Gastroesophageal sphincter (tissue), 4 donors: ENCODE data around the gene ROBO1. TPM values are rescaled to one million over a fixed set of nuclear protein-coding genes. Genes with fewer than 3 reads are reported as not detected.

Experiments
- ATAC-seq: fragments of 150-250 bp; one replicate; pipeline ENCODE4 v1.9.1; 2016; ENCODE audit warnings: mild to moderate bottlenecking, moderate library complexity
- H3K27ac ChIP-seq, 4 donors: fragments of 200-600 bp; sonication (generic) in 3 of 4; 1 replicate in 3 of 4; 2 replicates in 1 of 4; pipeline ENCODE4 v1.5.1; 2016 to 2019
- H3K27me3 ChIP-seq: fragments of 200-600 bp; sonication (generic); one replicate; pipeline ENCODE4 v1.5.1; 2019
- H3K36me3 ChIP-seq, 2 donors: fragments of 200-600 bp; sonication (generic); one replicate each; pipeline ENCODE4 v1.5.1; 2019; ENCODE audit warnings: control low read depth in 1 of 2
- H3K4me1 ChIP-seq, 3 donors: fragments of 200-600 bp; sonication (generic); 1 replicate in 2 of 3; 2 replicates in 1 of 3; pipeline ENCODE4 v1.5.1; 2016 to 2019; ENCODE audit warnings: control low read depth in 2 of 3
- H3K4me3 ChIP-seq, 2 donors: fragments of 200-600 bp; sonication (generic); one replicate each; pipeline ENCODE4 v1.5.1; 2019; ENCODE audit warnings: mild to moderate bottlenecking in 1 of 2, moderate library complexity in 1 of 2
- H3K9me3 ChIP-seq, 3 donors: fragments of 200-600 bp; sonication (generic); one replicate each; pipeline ENCODE4 v1.5.1; 2017 to 2019; ENCODE audit warnings: control low read depth in 2 of 3
- CTCF ChIP-seq, 4 experiments: fragments of 200-600 bp in 2 of 4; fragments of 450-650 bp in 2 of 4; sonication (generic) in 1 of 4; IDR thresholded peaks; one replicate each; pipeline ENCODE4 v1.5.1; 2017 to 2019; ENCODE audit warnings: antibody characterized with exemption in 4 of 4, mild to moderate bottlenecking in 2 of 4, moderate library complexity in 2 of 4
- EP300 ChIP-seq: sonication (generic); formaldehyde crosslinking; IDR thresholded peaks from one replicate; pipeline ENCODE4 v1.6.1; 2017; ENCODE audit warnings: antibody characterized with exemption, mild to moderate bottlenecking
- POLR2A ChIP-seq, 2 donors: fragments of 450-650 bp; IDR thresholded peaks; one replicate each; pipeline ENCODE4 v1.6.1; 2017; ENCODE audit warnings: antibody characterized with exemption in 2 of 2, mild to moderate bottlenecking in 2 of 2, moderate library complexity in 1 of 2
- POLR2AphosphoS5 ChIP-seq: sonication (generic); formaldehyde crosslinking; IDR thresholded peaks from one replicate; pipeline ENCODE4 v1.6.1; 2017; ENCODE audit warnings: antibody characterized with exemption
- WGBS, 2 donors: methylation state at CpG; one replicate each; pipeline ENCODE4 v1.1.5; 2018; ENCODE audit warnings: low coverage in 1 of 2; 5-methylcytosine and 5-hydroxymethylcytosine counted together
- total RNA-seq, 4 donors: library from RNA; depleted of rRNA; stranded (reverse); fragments of >200 nt; gene quantifications; one replicate each; pipeline ENCODE4 v1.1.0, GENCODE V29; 2016

The ROBO1 gene
- total RNA-seq, 4 donors from 2014 or later = 9.7 to 15.3 (median 12.9) TPM

- Histone ChIP-seq H3K9me3 (no peaks in the 10 kb centered on the region), H3K36me3 (no peaks in the 10 kb centered on the region), H3K27ac (no peak overlapping the region), H3K27me3 (no peaks in the 10 kb centered on the region), H3K4me3 (no peak overlapping the region), H3K4me1 (peaks cover 0 to 4% (median 0%) of the 10 kb centered on the region in 3 donors)
- no peak for ATAC-seq
- TF ChIP-seq POLR2A (IDR thresholded peaks at IDR 0.05) (no peak), EP300 (no peak), POLR2AphosphoS5 (no peak), CTCF (IDR thresholded peaks at IDR 0.05) (no peak)
Observed at GRCh38 chr3:78749056-78749455, 1018.7 kb downstream of the ROBO1 start.

- Histone ChIP-seq H3K4me1 (no peaks in the 10 kb centered on the region), H3K27ac (no peak overlapping the region), H3K36me3 (no peaks in the 10 kb centered on the region), H3K27me3 (no peaks in the 10 kb centered on the region), H3K4me3 (no peak overlapping the region), H3K9me3 (no peaks in the 10 kb centered on the region)
- no peak for ATAC-seq
- TF ChIP-seq CTCF (IDR thresholded peaks at IDR 0.05) (no peak), POLR2A (IDR thresholded peaks at IDR 0.05) (no peak), POLR2AphosphoS5 (no peak), EP300 (no peak)
- 93% methylated on average over 3 to 5 of the region's 5 CpGs for WGBS, 2 donors
Observed at GRCh38 chr3:78745847-78746246, 1022.0 kb downstream of the ROBO1 start.

- no peaks in the 10 kb centered on the region for H3K4me1 ChIP-seq
- H3K4me3 ChIP-seq = no peak overlapping the region
- WGBS, 2 donors = 93 to 100% methylated on average over 1 of the region's 1 CpG
- TF ChIP-seq POLR2AphosphoS5 = no peak
- no peak for TF ChIP-seq EP300
- no peak for TF ChIP-seq POLR2A (IDR thresholded peaks at IDR 0.05)
- no peak for TF ChIP-seq CTCF (IDR thresholded peaks at IDR 0.05)
- no peaks in the 10 kb centered on the region for H3K27me3 ChIP-seq
- no peaks in the 10 kb centered on the region for H3K9me3 ChIP-seq
- no peaks in the 10 kb centered on the region for H3K36me3 ChIP-seq
- no peak overlapping the region for H3K27ac ChIP-seq
- ATAC-seq = no peak
Observed at GRCh38 chr3:78742491-78742890, 1025.3 kb downstream of the ROBO1 start.

GRCh38 chr3:78742041-78742440, 1025.8 kb downstream of the ROBO1 start:
- Histone ChIP-seq H3K27ac (no peak overlapping the region), H3K27me3 (no peaks in the 10 kb centered on the region), H3K4me3 (no peak overlapping the region), H3K36me3 (no peaks in the 10 kb centered on the region), H3K4me1 (no peaks in the 10 kb centered on the region), H3K9me3 (no peaks in the 10 kb centered on the region)
- 68 to 79% methylated on average over 2 of the region's 2 CpGs for WGBS, 2 donors
- no peak for TF ChIP-seq POLR2A (IDR thresholded peaks at IDR 0.05)
- ATAC-seq = no peak

- no peak for ATAC-seq
Observed at GRCh38 chr3:78741066-78741645, 1026.6 kb downstream of the ROBO1 start.

More at GRCh38 chr3:78741066-78741645, 1026.6 kb downstream of the ROBO1 start:
- peak in 3 of 4 experiments; percentile 6 to 29 (median 18) for TF ChIP-seq CTCF (IDR thresholded peaks at IDR 0.05)
- TF ChIP-seq POLR2A (IDR thresholded peaks at IDR 0.05) = no peak
- Histone ChIP-seq H3K27me3 (no peaks in the 10 kb centered on the region), H3K4me3 (no peak overlapping the region), H3K4me1 (no peaks in the 10 kb centered on the region), H3K27ac (no peak overlapping the region), H3K36me3 (no peaks in the 10 kb centered on the region), H3K9me3 (no peaks in the 10 kb centered on the region)
- 92 to 100% methylated on average over 1 of the region's 1 CpG for WGBS, 2 donors
